ENCODE measurements around the gene RAB1A. TPM values are rescaled to one million over a fixed set of nuclear protein-coding genes. Genes with fewer than 3 reads are reported as not detected.
"Not testable (repeated sequence)": the region's sequence is repeated elsewhere in the genome, so short reads cannot be mapped to it uniquely, and the experiment has no call there.

The RAB1A gene
- total RNA-seq (2014; rRNA removed; shearing (Covaris generic)): 89.5 and 97.9 TPM in 2 replicates

DNA sequence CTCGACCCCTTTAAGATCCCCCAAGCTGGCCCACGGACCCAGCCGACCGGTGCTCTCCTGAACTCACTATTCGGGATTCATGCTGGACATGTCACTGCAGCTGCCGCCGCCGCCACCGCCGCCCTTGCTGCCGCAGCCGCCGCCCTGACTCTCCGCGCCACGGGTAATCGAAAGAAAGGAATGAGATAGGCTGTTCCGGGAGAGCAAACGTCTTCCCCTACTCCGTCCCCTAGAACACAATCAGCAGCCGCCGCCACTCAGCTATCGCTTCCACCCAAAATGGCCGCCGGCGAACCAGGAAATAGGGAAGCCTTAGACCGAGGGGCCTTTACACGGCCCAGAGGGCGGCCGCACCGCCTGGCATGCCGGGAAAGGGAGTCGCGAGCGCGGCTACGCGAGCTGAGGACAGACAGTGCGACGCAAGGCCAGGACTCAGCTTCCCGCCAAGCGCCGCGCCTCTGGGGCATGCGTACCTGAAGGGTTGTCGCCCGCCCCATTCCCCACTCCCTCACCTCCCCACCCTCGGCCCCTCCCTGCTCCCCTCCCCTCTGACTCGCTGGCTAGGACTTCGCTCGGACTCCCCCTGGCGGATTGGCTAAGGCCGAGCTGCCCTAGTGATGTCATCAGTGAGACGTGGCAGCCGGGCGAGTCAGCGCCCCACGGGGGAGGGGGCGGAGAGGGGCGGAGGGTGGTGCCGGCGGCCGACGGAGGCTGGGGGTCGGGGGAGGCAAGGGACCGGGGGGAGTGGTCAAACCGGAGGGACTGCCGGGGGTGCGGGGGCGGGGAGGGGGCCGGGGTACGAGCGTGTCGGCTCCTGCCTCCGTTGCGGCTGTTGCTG is at the start of gene RAB1A:
Gene RAB1A (minus strand): TSS at position 281 of the 838 bp plus-strand sequence. CDS start 191 bp downstream, at position 90.
- DNase-seq (ENCODE audit: low spot score): peak; percentile 99

DNA sequence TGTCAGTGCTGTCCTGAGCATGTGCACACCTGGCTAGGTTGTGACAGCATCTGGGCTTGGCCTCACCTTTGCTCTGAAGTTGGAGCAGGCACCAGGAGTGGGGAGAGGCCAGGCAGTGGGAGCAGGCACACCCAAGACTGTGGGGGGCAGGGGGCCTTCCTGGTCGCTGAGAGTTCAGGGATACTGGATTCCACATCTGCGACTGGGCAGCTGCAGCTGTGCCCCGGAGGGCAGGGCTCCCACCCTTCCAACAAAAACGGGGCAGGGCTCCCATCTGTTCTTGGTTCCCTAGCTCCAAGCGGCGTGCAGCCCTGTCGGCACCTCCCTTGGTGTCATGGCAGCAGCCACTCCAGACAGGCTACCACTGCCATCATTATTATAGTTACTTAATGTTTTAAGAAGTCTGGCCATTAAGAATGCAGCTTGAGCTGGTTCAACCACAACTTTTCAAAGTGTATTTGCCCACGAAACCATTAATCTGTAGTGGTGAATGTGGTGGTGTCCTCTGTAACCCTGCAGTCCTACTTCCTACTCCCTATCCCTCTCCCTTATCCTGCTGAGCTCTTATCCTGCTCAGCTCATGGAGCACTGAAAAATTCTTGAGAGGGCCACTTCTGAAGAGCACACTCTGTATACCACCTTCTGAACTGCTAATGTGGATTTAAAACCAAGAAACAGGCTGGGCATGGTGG is 48.0 kb upstream of the RAB1A start:
- no peak for DNase-seq (ENCODE audit: low spot score)

DNA sequence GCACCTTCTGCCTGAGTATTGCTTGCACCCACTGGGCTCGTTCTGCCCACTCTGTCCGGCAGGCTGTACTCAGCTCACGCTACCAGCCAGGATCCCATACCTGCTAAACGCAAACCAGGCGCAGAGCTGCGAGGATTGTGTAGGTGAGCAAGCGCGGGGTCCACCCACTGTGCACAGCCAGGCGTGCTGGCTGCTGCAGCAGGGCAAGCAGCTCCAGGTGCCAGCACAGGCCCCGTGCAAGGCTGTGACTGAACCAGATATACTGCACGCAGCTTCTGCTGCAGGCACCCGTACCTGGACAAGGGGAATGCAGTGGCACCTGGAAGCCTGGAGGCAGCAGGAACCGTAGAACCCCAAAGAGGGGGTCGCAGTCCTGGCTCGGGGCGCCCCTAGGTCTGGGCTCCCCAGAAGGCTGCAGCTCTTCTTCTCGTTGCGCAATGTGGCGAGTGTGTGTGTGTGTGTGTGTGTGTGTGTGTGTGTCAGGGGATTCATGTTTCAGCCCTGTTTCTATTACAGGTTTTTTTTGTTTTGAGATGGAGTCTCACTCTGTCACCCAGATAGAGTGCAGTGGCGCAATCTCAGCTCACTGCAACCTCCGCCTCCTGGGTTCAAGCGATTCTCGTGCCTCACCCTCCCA is 46.1 kb upstream of the RAB1A start:
- no peak for DNase-seq (ENCODE audit: low spot score)

DNA sequence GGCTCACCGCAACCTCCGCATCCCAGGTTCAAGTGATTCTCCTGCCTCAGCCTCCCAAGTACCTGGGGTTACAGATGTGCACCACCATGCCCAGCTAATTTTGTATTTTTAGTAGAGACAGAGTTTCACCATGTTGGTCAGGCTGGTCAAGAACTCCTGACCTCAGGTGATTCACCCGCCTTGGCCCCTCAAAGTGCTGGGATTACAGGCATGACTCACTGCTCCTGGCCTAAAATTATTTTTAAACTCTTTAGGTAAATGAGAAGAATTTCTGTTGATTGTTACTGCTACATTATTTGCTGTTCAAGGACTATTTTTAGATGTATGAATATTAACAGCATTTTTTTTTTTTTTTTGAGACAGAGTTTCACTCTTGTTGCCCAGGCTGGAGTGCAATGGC is 44.1 kb upstream of the RAB1A start:
- not testable (repeated sequence) for DNase-seq (ENCODE audit: low spot score)

DNA sequence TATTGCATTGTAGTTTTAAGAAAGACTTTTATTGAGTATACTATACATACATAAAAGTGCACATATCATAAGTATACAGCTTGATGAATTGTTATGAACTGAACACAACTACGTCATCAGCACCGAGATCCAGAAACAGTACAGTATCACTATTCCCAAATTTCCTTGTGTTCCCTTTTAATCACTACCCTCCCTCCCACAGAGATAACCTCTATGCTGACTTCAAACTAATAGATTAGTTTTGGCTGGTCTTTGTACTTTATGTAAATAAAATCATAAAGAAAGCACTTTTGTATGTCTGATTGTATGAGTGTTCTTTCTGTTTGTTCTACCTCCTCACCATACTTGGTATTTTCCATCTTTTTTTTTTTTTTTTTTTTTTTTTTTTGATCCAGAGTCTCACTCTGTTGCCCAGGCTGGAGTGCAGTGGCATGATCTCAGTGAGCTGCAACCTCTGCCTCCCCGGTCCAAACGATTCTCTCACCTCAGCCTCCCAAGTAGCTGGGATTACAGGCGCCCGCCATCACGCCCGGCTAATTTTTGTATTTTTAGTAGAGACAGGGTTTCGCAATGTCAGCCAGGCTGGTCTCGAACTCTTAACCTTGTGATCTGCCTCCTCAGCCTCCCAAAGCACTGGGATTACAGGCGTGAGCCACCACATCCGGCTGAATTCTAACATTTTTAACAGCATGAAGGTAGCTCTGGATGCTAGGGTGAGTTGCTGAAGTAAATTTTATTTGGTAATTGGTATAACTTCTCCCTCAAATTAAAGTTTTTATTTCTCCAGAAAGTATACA is 43.3 kb upstream of the RAB1A start:
- no peak for DNase-seq (ENCODE audit: low spot score)

DNA sequence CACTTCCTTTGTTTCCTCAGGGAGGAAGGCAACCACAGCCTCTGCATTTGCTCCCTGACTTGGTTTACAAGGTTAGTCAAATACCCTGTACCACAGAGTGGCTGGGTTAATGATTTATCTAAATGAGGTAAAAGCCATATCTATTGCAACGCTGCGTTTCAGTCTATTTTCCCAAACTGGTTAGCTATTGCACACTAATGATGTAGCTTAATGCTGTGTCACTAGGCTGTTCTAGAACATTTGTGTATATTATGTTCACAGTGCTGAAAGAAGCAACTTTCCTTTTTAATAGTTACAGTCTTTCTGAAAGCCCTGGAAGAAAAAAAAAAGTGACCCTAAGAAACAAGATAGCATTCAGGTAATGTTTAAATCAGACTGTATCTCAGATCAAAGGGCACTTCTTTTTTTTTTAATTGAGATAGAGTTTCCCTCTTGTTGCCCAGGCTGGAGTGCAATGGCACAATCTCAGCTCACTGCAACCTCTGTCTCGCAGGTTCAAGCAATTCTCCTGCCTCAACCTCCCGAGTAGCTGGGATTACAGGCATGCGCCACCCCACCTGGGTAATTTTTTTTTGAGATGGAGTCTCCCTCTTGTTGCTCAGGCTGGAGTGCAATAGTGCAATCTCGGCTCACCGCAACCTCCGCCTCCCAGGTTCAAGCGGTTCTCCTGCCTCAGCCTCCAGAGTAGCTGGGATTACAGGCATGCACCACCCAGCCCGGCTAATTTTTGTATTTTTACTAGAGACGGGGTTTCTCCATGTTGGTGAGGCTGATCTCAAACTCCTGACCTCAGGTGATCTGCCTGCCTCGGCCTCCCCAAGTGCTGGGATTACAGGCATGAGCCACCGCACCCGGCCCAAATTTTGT is 40.9 kb upstream of the RAB1A start:
- peak; percentile 9 for DNase-seq (ENCODE audit: low spot score)

DNA sequence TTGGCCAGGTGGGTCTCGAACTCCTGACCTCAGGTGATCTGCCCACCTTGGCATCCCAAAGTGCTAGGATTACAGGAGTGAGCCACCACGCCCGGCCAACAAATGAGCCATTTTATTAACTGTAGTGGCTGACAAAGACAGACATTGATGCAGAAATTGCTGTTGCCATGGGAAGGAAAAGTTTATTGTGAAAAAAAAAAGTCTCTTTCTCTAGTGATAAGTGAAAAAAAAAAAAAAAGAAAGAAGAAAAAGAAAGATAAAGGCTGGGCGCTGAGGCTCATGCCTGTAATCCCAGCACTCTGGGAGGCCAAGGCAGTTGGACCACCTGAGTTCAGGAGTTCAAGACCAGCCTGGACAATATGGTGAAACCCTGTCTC is 39.8 kb upstream of the RAB1A start:
- no peak for DNase-seq (ENCODE audit: low spot score)

DNA sequence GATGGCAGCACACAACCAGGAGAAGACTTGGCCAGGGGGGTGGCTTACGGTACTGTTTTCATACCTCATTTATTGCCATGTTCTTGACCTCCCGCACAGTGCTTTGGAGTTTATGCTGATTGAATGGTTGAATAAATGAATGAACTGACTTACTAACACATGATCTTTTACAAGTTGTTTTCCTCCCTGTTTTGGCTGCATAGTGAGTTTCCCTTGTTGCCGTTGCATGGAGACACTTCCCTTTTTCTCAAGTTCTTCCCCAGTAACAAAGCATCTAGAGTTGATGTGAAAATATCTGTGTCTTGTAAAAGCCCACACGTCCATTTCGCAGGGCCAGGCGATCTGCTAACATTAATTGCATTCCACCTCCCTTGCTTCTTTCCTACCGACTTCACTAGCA is 35.7 kb upstream of the RAB1A start:
- DNase-seq (ENCODE audit: low spot score): no peak

DNA sequence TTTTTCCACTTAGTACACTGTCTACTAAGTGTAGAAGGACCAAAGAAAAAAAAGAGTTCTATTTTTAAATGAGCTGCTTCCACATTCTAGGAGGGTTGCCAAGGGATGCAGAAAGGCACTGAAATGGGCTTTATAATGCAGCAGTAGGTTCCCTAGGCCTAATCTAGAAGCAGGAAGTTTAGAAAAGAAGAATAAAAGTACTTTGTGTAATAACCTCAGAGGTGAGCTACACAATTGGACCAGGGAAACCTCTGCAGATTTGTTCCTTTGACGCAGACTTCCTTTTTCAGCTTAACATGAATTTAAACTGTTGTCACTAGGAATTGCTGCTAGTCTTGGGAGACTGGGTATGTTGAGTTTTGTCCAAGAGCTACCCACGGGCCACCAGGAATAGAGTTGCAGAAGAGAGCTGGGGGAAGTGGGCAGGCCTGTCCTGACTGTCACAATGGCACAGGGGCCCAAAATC is 34.6 kb upstream of the RAB1A start:
- DNase-seq (ENCODE audit: low spot score): no peak

DNA sequence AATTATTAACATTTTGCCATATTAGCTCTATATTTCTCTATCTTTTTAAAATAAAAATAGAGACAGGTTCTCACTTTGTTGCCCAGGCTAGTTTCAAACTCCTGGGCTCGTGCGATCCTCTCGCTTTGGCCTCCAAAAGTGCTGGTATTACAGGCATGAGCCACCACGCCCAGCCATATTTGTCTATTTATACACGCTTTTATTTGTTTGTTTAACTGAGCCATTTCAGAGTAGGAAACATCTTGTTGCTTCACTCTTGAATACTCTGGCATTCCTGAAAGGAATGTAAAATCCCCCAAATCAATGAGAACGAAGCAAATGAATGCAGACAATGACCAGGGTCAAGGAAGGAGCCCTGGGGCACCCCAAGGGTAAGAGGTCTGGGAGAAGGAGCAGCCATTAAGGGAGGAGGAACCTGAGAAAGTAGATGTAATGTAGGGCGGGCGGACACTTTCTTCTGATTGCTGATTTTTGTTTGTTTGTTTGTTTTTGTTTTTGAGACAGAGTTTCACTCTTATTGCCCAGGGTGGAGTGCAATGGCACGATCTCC is 31.7 kb upstream of the RAB1A start:
- no peak for DNase-seq (ENCODE audit: low spot score)

DNA sequence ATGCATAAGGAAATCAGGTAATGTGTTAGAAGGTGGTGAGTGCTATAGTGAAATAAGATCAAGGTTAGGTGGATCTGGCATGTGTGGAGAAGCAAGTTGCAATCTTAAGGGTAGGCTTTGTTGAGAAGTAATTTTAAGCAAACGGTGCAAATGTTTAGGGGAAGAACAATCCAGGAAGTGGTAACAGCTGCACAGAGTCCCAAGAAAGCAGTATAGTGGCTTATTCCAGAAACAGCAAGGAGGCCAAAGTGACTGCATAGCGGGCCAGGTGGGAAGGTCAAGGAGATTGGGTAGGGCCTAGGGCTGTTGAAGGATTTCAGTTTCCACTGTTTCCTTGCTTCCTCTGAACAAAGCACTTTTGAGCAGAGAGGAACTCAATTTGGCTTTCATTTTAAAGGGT is 30.0 kb upstream of the RAB1A start:
- DNase-seq (ENCODE audit: low spot score): no peak

DNA sequence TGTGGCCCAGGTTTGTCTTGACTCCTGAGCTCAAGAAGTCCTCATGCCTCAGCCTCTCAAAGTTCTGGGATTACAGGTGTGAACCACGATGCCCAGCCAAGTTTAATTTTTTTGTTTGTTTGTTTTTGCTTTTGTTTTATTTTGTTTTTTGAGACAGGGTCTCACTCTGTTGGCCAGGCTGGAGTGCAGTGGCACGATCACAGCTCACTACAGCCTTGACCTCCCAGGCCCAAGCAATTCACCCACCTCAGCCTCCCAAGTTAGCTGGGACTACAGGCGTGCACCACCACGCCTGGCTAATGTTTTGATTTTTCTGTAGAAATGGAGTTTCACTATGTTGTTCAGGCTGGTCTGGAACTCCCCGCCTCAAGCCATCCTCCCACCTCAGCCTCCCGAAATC is 29.4 kb upstream of the RAB1A start:
- DNase-seq (ENCODE audit: low spot score): no peak

DNA sequence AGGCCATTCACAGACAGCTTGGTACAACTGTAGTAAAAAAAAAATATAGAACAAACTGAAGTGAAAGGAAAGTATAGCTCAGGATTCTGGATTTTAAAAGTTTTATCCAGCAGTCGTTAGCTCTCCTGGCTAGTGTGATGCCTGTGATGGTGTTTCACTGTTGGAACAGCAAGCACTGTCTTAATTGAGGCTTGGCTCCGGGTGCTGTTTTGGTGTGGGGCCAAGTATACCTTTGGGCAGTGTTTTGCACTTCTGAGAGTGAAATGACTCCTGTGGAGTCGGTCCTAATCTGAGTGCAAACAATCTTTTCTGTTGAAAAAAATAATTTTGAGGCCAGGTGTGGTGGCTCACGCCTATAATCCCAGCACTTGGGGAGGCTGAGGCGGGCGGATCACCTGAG is 28.7 kb upstream of the RAB1A start:
- DNase-seq (ENCODE audit: low spot score): no peak

DNA sequence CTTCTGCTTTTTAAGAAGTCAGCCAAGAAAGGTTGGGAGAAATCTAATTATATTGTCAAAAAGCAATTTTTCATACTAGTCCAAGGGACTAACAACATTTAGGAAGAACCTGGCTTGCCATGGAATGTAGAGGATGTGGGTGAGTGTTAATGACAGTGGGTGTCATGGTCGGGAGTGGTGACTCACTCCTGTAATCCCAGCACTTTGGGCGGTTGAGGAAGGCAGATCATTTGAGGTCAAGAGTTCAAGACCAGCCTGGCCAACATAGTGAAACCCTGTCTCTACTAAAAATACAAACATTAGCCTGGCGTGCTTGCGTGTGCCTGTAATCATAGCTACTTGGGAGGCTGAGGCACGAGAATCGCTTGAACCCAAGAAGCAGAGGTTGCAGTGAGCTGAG is 27.9 kb upstream of the RAB1A start:
- DNase-seq (ENCODE audit: low spot score): not testable (repeated sequence)

DNA sequence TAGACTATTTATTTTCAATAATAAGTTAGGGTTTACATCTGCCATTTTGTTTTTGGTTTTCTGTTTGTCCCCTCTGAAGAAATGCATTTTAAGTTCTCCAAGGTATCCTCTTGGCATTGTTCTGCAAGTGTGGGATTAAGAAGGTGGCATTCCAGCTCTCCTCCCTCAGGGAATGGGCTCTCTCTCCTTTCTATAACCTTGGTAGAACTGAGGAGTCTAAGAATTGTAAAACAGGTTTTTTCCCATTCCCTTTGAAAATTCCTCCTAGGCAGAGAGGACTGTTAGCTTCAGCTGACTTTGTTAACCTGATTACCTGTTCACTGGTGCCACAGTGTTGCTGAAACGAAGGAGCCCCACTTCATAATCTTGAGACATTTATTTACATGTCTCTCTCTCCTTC is 26.1 kb upstream of the RAB1A start:
- no peak for DNase-seq (ENCODE audit: low spot score)

DNA sequence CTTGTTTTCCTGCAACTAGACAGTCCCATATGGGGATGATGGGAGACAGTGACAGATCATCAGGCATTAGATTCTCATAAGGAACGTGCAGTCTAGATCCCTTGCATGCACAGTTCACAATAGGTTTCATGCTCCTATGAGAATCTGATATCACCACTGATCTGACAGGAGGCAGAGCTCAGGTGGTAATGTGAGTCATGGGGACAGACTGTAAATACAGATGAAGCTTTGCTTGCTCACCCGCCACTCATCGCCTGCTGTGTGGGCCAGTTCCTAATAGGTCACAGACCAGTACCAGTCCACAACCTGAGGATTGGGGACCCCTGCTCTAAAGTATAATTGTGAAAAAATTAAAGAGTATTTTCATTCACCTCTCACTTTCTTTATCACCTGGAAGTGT is 23.6 kb upstream of the RAB1A start:
- DNase-seq (ENCODE audit: low spot score): peak; percentile 12

DNA sequence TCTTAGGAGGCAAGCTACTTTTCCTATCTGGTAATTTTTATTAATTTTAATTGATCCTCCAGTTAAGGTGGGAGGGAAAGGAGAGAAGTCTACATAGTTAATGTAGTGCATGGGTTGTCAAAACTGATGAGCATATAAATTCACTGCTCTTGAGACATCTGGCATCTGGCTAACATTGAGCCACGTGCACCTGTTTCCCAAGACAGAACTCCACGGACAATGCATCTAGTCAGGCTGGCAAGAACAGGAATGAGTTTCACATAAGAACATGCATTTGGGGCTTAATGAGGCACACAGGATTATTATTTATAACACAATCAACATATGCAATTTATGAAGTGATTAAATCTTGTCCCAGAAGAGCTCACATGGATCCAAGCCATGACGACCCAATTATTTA is 16.2 kb upstream of the RAB1A start:
- DNase-seq (ENCODE audit: low spot score): no peak

DNA sequence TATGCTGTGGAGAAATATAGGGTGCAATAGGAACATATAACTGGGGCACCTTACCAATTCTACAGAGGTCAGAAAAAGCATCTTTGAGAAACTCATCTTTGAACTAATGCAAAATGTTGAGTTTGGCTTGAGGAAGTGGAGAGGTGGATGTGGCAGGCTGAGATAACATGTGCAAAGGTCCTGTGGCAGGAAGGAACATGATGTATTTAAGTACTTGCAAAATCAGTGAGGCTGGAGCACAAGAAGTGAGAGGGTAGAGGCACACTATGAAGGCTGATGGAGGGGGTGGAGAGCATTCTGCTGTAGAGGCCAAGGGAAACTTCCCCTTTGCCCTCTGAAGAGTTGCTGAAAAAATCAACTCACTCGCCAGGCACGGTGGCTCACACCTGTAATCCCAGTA is 14.7 kb upstream of the RAB1A start:
- no peak for DNase-seq (ENCODE audit: low spot score)

DNA sequence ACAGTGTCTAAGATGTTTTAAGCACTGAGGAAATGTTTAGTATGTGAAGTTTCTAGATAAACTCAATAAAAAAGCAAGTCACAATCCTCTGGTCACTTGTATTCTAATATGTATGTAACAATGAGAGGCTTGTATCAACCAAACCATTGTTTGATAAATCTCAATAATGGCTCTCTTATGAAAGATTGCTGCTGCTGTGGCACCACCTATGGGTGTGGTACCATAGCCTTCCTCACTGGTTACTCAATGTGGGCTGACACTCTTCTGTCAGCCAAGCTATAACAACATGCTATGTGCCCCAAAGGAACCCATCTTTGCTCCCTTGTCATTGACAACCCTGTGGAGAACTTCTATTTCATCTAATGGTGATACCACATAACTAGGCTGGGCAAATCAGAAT is 12.6 kb upstream of the RAB1A start:
- peak; percentile 42 for DNase-seq (ENCODE audit: low spot score)

DNA sequence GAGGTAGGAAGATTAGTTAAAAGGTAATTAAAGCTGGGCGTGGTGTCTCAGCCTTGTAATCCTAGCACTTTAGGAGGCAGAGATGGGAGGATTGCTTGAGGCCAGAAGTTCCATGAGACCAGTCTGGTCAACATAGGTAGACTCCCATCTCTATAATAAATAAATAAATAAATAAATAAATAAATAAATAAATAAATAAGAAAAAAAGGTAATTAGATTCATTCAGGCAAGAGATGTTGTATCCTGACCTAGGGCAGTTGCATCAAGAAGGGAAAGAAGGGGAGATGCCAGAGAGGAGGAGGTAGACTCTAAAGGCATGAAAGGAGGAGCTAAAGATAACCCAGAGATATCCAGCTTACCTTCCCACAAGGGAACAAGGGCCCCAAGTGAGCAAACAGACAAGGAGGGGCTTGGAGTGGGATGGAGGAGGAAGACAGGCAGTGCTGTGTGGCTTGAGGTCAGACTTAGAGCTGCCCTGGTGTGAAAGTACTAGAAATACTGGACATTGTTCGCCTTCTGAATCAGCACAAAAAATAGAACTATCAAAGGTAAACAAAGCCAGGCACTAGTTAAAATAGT is 7.4 kb upstream of the RAB1A start:
- DNase-seq (ENCODE audit: low spot score): no peak

Measured in HT-29 (cell line).